ENCODE data around the gene HOXC5. TPM values are rescaled to one million over a fixed set of nuclear protein-coding genes. Genes with fewer than 3 reads are reported as not detected.

Gene HOXC5
- total RNA-seq, 1 donor from 2014 or later: not detected

- no peak for DNase-seq (ENCODE audit: low spot score)
- intact Hi-C loops (cut with DNase I): no loop called here
Observed at GRCh38 chr12:54030442-54030801, 2.4 kb upstream of the HOXC5 start.

GRCh38 chr12:54030889-54031471 is 1.9 kb upstream of the HOXC5 start:
- DNase-seq (ENCODE audit: low spot score): no peak
- intact Hi-C loops (cut with DNase I): no loop called here

GRCh38 chr12:54031480-54031879 is 1.4 kb upstream of the HOXC5 start:
- intact Hi-C loops (cut with DNase I): no loop called here
- no peak for DNase-seq (ENCODE audit: low spot score)

- DNase-seq (ENCODE audit: low spot score): no peak
- intact Hi-C loops (cut with DNase I): no loop called here
Observed at GRCh38 chr12:54032086-54032619, 697 bp upstream of the HOXC5 start.

GRCh38 chr12:54033106-54033979 is 493 bp downstream of the HOXC5 start:
- intact Hi-C loops (cut with DNase I): no loop called here
- no peak for DNase-seq (ENCODE audit: low spot score)

GRCh38 chr12:54033980-54034784 is 1.3 kb downstream of the HOXC5 start:
- DNase-seq (ENCODE audit: low spot score): no peak
- intact Hi-C loops (cut with DNase I): no loop called here

GRCh38 chr12:54034785-54035310 is 2.0 kb downstream of the HOXC5 start:
- intact Hi-C loops (cut with DNase I): no loop called here
- DNase-seq (ENCODE audit: low spot score): no peak

GRCh38 chr12:54035568-54036264 is 2.9 kb downstream of the HOXC5 start:
- intact Hi-C loops (cut with DNase I): no loop called here
- no peak for DNase-seq (ENCODE audit: low spot score)

- intact Hi-C loops (cut with DNase I): no loop called here
Observed at GRCh38 chr12:54036620-54037359, 3.9 kb downstream of the HOXC5 start.

GRCh38 chr12:54037360-54038283 is 4.8 kb downstream of the HOXC5 start:
- no peak for DNase-seq (ENCODE audit: low spot score)
- intact Hi-C loops (cut with DNase I): no loop called here

More at GRCh38 chr12:54036620-54037359, 3.9 kb downstream of the HOXC5 start:
- DNase-seq (ENCODE audit: low spot score): no peak

- no peak for DNase-seq (ENCODE audit: low spot score)
- intact Hi-C loops (cut with DNase I): no loop called here
Observed at GRCh38 chr12:54038284-54038870, 5.5 kb downstream of the HOXC5 start.

GRCh38 chr12:54038871-54039414 is 6.1 kb downstream of the HOXC5 start:
- no peak for DNase-seq (ENCODE audit: low spot score)
- intact Hi-C loops (cut with DNase I): no loop called here

- no peak for DNase-seq (ENCODE audit: low spot score)
- intact Hi-C loops (cut with DNase I): no loop called here
Observed at GRCh38 chr12:54039417-54040147, 6.7 kb downstream of the HOXC5 start.

GRCh38 chr12:54040148-54040494 is 7.3 kb downstream of the HOXC5 start:
- intact Hi-C loops (cut with DNase I): no loop called here
- no peak for DNase-seq (ENCODE audit: low spot score)

- intact Hi-C loops (cut with DNase I): no loop called here
- DNase-seq (ENCODE audit: low spot score): no peak
Observed at GRCh38 chr12:54040648-54041047, 7.8 kb downstream of the HOXC5 start.

- no peak for DNase-seq (ENCODE audit: low spot score)
- intact Hi-C loops (cut with DNase I): no loop called here
Observed at GRCh38 chr12:54041097-54041690, 8.3 kb downstream of the HOXC5 start.

Measured in cardiac septum (tissue), 1 donor.